Measurements from ENCODE around the gene IGSF9B.

DNA sequence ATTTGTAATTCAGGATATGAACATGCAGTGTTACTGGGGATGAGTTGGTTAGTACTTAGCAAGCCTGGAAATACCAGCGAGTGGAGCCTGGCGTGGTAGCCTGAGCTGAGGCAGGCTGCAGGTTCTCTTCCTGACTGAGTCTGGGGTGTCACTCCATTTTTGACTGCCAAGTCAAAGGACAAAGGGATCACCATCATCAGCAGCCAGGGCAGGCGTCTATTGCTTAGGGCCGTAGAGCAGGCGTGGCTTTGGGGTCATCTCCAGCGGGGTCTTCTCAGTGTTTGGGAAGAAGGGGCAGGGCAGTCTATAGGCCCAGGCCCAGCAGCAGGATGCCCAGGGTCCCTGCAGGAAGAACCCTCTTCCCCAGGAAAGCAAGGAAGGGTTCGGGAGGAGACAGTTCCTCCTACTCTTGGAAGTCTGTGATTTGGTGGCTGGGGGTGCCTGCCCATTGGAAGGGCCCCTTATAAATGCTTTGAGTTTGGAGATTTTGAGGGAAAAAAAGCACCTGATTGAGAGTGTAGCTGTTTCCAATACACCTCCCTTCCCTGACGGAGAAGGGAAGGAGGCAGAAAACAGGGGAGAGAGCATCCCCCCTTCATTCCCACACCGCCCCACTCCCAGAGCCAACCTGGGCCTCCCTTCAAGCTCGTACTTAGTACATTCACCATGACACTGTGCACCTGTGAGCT lies 60.0 kb downstream of the IGSF9B start:
- TF ChIP-seq, protein P1, sequence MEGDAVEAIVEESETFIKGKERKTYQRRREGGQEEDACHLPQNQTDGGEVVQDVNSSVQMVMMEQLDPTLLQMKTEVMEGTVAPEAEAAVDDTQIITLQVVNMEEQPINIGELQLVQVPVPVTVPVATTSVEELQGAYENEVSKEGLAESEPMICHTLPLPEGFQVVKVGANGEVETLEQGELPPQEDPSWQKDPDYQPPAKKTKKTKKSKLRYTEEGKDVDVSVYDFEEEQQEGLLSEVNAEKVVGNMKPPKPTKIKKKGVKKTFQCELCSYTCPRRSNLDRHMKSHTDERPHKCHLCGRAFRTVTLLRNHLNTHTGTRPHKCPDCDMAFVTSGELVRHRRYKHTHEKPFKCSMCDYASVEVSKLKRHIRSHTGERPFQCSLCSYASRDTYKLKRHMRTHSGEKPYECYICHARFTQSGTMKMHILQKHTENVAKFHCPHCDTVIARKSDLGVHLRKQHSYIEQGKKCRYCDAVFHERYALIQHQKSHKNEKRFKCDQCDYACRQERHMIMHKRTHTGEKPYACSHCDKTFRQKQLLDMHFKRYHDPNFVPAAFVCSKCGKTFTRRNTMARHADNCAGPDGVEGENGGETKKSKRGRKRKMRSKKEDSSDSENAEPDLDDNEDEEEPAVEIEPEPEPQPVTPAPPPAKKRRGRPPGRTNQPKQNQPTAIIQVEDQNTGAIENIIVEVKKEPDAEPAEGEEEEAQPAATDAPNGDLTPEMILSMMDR (IDR thresholded peaks at IDR 0.05) = no peak
- no peak for TF ChIP-seq POLR2A (IDR thresholded peaks at IDR 0.05)

All from heart left ventricle (tissue), 13 donors.